ENCODE results near the gene RERE. TPM values are rescaled to one million over a fixed set of nuclear protein-coding genes. Genes with fewer than 3 reads are reported as not detected.
A peak's percentile ranks its signal among the peaks of the same experiment; 100 is the strongest.
"Not testable (repeated sequence)": the region's sequence is repeated elsewhere in the genome, so short reads cannot be mapped to it uniquely, and the experiment has no call there.

The RERE gene
- polyA plus RNA-seq, 10 donors = 61.7 to 94.3 (median 77.6) TPM

GRCh38 chr1:8384088-8384487 lies 433.4 kb downstream of the RERE start:
- no peak for DNase-seq

GRCh38 chr1:8382608-8383505 lies 434.6 kb downstream of the RERE start:
- DNase-seq = no peak

- DNase-seq = no peak
These were observed 435.4 kb downstream of the RERE start for GRCh38 chr1:8382051-8382505.

GRCh38 chr1:8381618-8382017 lies 435.8 kb downstream of the RERE start:
- DNase-seq = no peak

GRCh38 chr1:8380310-8380709 lies 437.1 kb downstream of the RERE start:
- not testable (repeated sequence) for DNase-seq

- no peak for DNase-seq
These were observed 437.8 kb downstream of the RERE start for GRCh38 chr1:8379513-8380186.

GRCh38 chr1:8378981-8379470 lies 438.4 kb downstream of the RERE start:
- DNase-seq = no peak

- DNase-seq = peak; percentile 56 to 78 (median 69)
These were observed 439.3 kb downstream of the RERE start for GRCh38 chr1:8378178-8378577.

GRCh38 chr1:8377271-8377981 lies 440.0 kb downstream of the RERE start:
- no peak for DNase-seq

GRCh38 chr1:8376358-8376840 lies 441.0 kb downstream of the RERE start:
- no peak for DNase-seq

GRCh38 chr1:8374812-8375211 lies 442.6 kb downstream of the RERE start:
- DNase-seq = no peak

- DNase-seq = no peak
These were observed 443.1 kb downstream of the RERE start for GRCh38 chr1:8374356-8374755.

GRCh38 chr1:8373581-8374241 lies 443.7 kb downstream of the RERE start:
- peak; percentile 87 to 91 (median 88) for DNase-seq

- DNase-seq = no peak
These were observed 444.3 kb downstream of the RERE start for GRCh38 chr1:8373125-8373524.

GRCh38 chr1:8371372-8371991 lies 446.0 kb downstream of the RERE start:
- DNase-seq = no peak

GRCh38 chr1:8370905-8371315 lies 446.5 kb downstream of the RERE start:
- peak; percentile 66 to 84 (median 71) for DNase-seq

- peak in 2 of 3 donors; percentile 49 to 71 for DNase-seq
These were observed 447.2 kb downstream of the RERE start for GRCh38 chr1:8370046-8370881.

GRCh38 chr1:8368956-8369639 lies 448.3 kb downstream of the RERE start:
- DNase-seq = no peak

- no peak for DNase-seq
These were observed 449.8 kb downstream of the RERE start for GRCh38 chr1:8367571-8368194.

Data from muscle of back (tissue), 11 donors.